ENCODE measurements around the gene INPP4A.

INPP4A gene

GRCh38 chr2:98550165-98550564 lies 105.5 kb downstream of the INPP4A start:
- TF ChIP-seq CTCF (conservative IDR thresholded peaks at IDR 0.05) = no peak
- H3K27ac ChIP-seq = no peak overlapping the region

GRCh38 chr2:98551316-98551715 lies 106.7 kb downstream of the INPP4A start:
- H3K27ac ChIP-seq = no peak overlapping the region
- TF ChIP-seq CTCF (conservative IDR thresholded peaks at IDR 0.05) = no peak

- no peak for TF ChIP-seq CTCF (conservative IDR thresholded peaks at IDR 0.05)
- H3K27ac ChIP-seq = no peak overlapping the region
Observed at GRCh38 chr2:98552499-98553179, 108.0 kb downstream of the INPP4A start.

- TF ChIP-seq CTCF (conservative IDR thresholded peaks at IDR 0.05) = no peak
- H3K27ac ChIP-seq = no peak overlapping the region
Observed at GRCh38 chr2:98554116-98554861, 109.6 kb downstream of the INPP4A start.

- H3K27ac ChIP-seq = no peak overlapping the region
- no peak for TF ChIP-seq CTCF (conservative IDR thresholded peaks at IDR 0.05)
Observed at GRCh38 chr2:98555696-98556095, 111.0 kb downstream of the INPP4A start.

- no peak overlapping the region for H3K27ac ChIP-seq
- TF ChIP-seq CTCF (conservative IDR thresholded peaks at IDR 0.05) = no peak
Observed at GRCh38 chr2:98556344-98557033, 111.8 kb downstream of the INPP4A start.

- no peak for TF ChIP-seq CTCF (conservative IDR thresholded peaks at IDR 0.05)
- no peak overlapping the region for H3K27ac ChIP-seq
Observed at GRCh38 chr2:98558852-98559530, 114.3 kb downstream of the INPP4A start.
